Inflammatory macrophage (primary cell): ENCODE results near the gene EPSTI1.
A peak's percentile ranks its signal among the peaks of the same experiment; 100 is the strongest.

Experiments used
- DNase-seq, 2 donors: peaks; one replicate each; pipeline ENCODE4 v3.0.0-alpha.2; 2020 to 2022

The EPSTI1 gene

DNA sequence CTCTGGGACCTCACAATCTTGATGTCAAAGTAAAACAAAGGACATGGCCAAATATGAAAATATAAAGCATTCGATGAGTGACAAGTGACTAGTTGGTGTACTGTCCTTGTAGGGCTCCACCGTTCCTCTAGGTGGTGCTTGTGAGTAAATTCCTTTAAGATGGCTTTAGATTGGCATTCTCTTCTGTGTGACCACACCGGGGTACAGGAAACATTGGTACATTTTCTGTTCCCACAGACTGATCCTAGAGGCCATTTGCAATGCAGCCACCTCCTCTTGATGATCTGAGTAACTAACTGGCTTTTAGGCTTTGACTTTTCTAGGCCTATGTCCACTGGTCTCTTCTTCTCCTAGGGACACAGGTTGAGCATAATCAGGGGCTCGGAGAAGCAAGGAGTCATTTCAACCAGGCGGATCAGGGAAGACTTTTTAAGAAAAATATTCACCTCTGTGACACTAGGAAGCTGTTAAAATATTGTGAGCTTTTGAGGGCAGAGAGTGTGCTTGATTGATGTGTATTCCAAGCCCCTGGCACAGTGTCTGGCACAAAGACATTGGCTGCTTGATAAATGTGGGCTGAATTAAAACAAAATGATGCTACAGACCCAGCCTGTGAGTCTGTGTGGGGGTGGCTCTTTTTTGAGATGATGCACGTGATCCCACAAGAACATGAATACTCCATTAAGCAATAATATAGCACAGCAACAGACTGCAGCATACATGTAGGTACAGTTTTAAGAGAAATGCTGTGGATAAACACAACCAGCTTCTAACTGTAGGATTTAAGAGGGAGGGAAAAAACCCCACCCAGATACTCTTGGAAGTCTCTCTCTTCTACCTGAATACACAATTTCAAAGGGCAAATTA is 21.0 kb downstream of the EPSTI1 start:
- peak; percentile 63 to 66 for DNase-seq

DNA sequence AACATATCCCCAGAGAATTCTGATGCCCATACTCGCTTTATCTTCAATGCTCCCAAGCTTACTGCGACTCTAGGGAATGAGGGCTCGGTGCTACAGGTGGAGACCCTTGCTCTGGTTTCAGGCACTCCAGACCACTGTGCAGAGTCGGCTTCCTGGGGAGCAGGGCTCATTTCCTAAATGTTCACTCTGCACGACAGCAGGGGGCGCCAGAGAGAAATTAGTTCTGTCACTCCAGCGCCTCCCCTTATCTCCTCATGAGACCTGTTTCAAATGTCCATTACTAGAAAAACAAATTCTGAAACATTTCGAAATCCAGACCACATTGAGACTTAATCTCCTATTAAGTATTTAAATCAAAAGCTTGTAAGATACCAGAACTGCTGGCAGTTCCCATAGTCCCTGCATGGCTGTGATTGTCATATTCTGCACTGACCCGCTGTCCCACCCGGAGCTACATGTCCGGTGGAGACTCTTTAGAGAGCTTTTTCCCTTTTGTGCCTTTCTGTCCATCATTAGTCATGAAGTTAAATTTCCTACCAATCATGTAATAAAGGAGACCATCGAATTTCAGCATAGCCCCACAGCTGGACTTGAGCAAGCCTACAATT is 22.4 kb downstream of the EPSTI1 start:
- peak; percentile 73 to 74 for DNase-seq

DNA sequence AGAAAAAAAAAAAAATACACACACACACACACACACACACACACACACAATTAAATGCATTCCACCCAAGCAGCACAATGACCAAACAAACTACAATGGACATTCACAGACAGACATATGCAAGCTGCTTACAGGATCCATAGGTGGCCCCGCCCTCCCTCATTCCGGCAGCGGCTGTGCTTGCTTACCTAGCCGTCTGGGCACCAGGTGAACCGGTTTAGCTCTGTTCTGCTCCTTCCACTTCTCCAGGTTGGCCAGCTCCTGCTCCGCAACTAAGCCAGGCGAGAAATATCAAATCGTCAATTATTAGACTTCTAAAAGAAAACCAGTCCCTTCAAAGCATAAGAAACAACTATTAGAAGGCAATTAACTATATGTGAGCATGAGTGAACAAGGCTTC is 23.1 kb downstream of the EPSTI1 start:
- DNase-seq: no peak

DNA sequence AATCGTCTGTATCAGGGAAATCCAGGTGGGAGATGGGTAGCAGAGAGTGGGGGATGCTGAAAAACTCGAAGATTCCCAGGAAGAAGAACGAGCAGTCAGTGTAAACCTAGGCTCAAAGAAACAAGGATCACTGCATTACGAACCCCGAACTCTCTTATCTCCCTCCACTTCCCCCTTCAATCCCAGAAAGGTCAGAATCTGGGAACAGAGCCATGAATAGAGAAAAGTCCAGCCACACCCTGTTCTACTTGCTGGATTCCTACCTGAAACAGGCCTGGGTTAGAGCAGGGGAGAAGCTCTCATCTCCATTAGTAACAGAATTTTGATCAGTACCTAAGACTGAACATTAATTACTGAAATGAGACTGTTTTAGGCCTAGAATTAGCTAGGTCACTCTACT is 24.4 kb downstream of the EPSTI1 start:
- DNase-seq: no peak

DNA sequence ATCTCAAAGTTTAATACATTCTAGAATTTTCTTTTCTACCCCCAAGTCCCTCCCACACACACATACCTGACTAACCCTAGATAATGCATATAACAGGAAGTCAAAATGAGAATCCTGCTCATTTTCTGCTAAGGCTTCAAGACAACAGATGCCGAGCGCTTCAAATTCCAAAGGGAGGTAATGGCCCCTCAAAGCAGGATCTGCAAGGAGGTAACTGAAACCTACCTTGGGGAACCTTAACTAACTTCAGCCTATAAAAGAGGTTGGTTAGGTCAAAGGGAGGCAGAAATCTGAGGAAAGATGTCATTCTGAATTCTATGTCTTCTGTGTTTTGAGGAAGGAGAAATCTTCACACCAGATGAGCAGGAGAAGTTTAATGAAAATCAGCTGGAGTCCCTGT is 26.8 kb downstream of the EPSTI1 start:
- DNase-seq: no peak

DNA sequence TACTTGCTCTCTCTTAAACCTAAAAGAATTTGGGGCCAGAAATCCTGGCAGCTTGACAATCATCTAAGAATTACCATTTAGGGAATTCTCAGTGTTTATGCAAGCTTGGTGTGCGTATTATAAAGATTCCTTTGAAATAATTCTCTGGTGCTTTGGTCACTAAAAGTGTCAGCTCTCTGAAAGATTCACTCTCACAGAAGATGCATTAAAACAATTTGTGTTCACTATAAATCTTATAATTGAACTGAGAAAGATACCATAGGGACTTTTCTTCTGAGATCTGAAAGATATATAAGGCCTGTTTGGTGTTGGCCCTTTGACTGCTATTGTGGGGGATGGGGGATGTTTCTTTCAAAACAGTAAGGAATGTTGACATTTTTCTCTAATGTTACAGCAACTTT is 27.3 kb downstream of the EPSTI1 start:
- DNase-seq: no peak

DNA sequence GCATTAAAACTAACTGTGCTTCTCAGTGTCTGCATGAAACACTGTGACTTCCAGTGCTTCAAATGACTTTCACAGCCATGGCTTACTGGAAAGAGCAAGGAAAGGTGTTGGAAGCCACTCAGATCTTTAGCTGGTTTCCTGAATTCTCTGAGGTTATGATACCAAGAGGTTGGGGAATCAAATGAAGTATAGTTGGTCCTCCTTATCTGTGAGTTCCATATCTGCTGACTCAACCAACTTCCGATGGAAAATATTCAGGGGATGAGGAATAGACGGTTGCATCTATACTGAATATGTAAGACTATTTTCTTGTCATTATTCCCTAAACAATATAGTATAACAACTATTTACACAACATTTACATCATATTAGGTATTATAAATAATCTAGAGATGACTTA is 32.4 kb downstream of the EPSTI1 start:
- no peak for DNase-seq

DNA sequence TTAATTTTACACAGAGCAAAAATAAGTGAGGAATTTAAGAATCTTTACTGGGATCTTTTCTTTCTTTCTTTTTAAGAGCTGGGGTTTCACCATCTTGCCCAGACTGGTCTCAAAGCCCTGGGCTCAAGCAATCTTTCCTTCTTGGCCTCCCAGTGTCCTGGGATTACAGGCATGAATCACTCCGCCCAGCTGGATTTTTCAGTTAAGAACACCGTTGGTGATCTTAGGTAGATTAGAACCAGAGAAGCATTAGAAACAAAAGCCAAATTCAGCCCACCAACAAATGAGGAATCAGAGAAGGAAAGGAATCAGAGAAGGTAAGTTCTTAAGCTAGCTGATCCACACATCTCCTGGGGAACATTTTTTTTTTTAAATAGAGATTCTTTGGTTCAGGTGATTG is 34.2 kb downstream of the EPSTI1 start:
- DNase-seq: no peak

DNA sequence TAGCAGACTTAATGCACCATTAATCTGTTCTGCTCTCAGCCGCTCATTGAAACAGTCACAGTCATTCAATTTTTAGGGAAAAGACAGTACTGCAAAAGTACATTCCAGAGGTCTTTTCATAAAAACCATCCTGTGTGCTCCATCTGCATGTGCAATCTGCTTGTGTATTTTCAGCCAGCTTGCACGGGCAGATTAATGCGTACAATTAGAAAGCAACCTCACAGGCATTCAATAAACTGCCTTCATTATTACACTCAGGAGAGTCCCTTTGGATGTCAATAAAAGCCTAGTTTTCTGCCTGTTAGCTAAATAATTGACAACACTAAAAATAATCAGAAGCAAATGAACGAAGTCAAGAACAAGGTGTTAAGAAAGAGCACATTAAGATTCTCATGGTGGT is 41.9 kb downstream of the EPSTI1 start:
- no peak for DNase-seq

DNA sequence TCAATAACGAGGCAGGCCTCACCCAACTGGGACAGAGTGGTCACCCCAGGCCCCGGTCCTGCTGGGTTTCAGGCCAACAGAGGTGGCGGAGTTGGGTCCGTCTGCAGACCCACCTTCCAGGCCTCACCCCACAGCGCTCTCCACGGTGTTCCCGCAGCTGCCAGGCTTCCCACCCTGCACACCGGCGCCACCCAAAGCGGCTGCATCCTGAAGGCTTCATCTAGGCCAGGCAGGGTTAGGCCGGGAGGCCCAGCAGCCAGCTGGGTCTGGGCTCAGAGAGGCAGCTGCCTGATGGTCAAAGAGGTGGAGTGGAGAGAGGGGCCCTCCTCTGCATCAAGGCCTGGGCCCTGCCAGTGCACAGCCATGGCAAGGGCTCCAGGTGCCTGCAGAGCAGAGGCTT is 44.1 kb downstream of the EPSTI1 start:
- no peak for DNase-seq

DNA sequence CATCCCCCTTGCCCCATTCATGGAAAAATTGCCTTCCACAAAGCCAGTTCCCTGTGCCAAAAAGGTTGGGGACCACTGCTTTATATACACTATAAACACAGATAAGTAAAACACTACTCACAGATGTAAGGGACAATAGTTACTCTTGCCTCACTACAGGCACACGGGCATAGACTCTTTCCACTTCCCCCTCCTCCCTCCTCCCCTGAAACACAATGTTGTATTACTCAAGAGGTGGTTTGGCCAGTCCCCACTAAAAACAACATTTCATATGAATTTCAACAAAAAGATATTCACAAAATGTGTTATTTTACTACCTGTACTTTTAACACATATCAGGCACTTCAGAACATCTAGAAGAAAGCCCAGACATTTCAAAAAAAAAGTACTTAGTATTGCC is 45.1 kb downstream of the EPSTI1 start:
- peak; percentile 7 to 33 for DNase-seq

DNA sequence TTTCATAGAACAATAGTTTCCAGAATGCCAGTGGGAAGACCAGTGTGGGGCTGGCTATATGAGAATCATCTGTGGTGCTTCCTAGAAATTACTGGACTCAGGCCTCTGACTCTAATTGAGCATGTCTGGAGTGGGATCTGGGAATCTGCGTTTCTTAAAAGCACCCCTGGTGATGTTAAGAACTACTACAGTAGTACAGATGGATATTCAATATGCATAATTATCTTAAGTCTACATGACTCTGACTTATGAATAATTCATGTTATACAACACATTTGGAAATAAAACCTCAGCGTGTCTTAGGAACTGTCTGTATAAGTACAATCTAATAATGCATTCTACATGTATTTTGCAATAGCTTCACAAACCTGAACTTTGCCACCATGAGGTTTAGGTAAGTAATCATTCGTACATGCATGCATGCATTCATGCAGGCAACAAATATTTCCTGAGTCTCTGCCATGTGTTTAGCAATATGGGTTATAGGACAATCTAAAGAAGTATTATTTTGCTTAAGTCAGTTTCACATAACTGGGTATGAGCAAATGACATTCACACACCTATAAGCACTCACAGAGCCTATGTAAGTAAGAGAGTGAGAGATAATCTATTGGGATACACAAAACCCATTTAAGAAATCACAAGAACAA is 62.0 kb downstream of the EPSTI1 start:
- DNase-seq: no peak

DNA sequence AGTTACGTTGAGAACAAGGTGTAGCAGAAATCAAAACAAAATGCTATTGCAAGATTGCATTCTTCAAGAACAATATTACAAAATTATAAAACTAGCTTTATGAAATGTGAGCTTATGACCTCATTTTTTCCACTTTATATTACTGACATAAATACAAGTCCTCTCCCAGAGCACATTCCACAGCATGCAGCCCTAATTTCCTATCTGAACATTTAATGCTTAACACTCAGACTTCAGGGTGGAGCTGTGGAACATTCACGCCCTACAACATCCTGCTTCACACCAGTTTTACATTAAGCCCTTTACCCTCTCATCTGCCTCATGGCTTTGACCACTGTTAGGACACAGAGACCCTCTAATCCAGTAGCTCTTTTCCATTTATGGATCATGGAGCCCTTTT is 65.5 kb downstream of the EPSTI1 start:
- DNase-seq: no peak

DNA sequence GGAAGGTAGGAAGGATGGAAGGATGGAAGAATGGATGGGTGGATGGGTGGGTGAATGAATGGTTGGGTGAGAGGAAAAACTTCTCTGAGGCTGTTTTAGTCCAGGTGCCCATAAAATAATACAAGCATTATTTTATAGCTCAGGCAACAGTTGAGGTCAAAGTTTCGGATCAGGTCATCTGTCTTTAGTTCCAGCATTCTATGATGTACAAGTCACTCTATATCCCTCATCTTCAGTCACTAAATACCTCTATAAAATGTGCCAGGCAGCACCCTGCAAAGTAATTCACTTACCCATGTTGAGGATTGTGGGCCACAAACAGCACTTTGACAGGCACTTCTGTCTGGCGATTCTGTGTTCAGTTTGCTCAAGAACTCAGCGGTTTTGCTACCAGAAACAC is 66.0 kb downstream of the EPSTI1 start:
- DNase-seq: no peak

DNA sequence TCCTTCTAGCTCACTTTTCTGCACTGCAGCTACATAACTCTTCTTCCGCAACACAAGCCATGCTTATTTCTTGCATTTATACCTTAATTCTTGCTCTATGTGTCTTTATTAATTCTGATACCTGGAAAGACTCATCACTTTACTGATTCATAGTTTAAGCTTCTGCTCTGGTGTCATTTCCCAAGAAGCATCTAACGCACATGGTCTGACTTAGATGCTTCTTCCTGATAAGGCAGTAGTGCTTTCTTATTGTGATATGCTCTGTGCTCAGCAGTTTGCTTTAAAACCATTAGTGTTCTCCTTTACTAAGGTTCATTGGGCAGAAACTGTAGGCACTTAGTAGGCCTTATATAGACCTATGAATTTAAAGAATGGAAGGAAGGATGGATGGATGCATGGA is 66.4 kb downstream of the EPSTI1 start:
- no peak for DNase-seq

DNA sequence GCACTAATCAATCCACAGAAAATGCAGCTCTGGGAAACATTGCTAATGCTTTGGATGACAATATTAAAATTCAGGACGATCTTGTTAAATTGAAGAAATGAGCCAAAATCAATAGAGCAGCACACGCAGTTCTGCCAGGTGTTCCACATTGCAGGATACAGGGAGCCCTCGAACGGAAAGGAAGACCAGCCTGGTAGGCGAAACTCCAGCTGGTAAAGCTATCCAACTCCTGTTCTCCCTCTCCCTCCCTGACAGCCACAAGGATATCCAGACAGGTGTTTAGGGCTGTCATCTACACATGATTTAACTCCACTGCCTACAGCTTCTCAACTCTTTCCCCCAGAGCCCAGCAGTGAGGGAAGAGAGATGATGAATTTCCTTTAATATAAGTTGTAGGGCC is 67.7 kb downstream of the EPSTI1 start:
- DNase-seq: no peak

DNA sequence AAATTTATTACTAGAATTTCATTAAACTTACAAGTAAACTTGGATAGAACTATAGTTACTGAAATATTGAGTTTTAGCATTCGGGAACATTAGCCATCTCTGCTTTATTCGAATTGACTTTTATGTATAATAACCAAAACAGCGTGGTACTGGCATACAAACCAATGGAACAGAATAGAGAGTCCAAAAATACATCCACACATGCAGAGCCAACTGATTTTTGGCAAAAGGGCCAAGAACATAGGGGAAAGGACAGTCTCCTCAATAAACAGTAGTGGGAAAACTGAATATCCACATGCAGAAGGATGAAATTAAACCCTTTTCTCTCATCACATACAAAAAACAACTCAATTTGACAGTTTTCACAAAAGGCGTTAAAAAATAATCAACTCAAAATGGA is 84.3 kb downstream of the EPSTI1 start:
- no peak for DNase-seq

DNA sequence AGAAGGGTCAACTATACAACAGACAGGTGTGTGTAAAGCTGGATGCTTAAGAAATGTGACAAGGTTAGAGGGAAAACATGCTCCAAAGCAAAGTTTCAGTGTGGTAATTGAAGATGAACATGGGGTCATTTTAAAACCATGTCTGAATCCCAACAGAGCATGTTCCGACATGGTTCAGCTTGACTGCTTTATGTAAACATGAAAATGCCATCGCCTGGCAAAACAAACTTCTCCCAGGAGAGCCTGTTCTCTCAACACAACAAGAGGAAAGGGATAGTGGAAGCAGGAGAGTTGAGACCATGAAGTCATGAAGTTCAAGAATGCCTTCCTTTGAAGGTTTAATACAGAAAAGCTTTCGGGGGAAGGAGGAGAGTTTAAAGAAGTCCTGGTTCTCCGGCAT is 85.8 kb downstream of the EPSTI1 start:
- no peak for DNase-seq

DNA sequence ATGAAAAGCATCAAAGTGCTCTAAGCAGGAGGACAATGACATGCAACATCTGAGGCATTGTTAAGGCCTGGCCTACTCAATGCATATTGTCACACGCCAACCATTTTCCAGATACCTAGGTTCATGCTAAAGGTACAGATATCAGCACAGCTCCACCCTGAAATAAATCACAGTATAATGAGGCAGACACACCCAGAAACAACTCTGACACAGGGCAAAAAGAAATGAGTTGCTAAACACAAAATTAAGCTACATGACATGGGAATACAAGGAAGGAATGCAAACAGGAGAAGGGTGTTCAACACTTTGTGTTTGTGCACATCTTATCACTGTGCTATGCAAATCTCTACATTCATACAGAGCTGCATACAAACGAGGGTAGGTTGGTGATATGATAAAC is 86.5 kb downstream of the EPSTI1 start:
- no peak for DNase-seq

DNA sequence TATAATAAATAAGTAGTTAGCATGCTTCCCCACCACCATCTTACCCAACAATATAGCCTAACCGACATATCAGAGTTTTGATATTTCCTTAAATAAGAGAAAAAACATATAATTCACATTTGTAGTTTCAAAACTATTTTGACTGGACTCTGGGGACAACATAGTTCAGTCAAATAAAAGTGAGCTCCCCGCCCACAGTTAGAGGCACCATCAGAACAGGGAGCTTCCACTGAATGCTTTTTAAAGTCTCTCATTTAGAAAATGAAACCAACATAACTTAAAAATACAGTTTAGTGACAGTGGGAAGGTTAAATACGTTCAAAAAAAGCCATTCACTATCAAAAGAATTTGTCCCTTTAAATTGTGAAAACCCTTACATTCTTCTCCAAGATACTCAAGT is 92.8 kb downstream of the EPSTI1 start:
- DNase-seq: no peak

DNA sequence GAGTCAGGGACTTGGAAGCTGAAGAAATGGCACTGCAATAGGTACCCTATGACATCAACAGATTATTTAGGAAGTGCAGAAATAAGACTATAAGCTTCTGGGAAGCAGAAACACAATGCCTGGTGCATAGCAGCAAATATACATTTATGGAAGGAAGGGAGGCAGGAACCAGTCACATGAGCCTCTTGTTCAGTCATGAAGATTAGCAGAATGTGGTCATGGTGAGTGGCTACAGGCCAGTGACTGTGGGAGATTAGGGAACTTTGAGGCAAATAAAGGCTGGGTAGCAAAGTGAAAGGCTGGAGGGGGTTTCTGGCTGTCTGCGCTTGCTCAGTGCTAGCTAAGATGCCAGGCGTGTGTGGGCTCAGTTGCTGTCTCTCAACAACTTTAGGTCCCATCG is 96.3 kb downstream of the EPSTI1 start:
- peak; percentile 52 to 65 for DNase-seq

DNA sequence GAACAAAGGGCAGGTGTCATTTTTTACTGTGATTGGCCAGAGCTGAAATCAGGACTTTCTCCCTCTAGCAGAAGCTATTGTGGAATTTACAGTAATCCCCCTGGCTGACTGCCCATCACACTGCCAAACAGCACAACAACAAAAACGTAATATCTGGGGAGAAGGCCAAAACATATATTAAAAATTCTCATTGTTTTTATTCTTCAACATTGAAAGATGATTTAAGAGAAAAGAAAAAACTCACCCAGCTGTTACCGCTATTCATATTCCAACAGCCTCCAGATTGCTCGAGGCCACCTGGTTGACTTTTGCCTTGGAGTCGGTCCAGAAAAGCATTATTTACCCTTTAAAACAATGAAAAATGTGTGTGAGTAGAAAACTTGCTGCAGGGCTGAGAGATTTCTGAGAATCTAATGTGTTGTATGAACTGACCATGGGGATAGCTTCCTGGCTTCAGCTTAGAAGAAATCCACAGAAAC is 97.2 kb downstream of the EPSTI1 start:
- no peak for DNase-seq

DNA sequence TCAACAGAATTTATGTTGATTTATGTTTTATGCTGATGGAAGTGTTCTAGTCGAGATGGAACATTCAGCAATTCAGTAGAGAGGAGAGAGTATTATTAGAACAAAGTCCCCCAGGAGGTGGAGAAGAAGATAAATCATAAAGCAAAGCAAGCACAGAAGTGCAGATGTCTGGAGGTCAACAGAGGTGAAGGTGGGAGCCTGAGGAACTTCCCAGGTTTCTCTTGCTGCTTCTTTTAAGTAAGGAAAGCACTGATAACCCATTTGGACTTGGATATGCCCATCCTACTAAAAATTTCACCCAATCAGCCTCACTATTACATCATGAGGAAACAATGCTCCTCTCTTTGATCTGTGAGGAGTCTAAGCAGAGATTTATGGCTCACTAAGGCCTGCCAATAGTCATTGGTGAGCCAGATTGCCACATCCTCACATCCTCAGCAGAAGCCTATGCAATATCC is 98.8 kb downstream of the EPSTI1 start:
- DNase-seq: no peak

DNA sequence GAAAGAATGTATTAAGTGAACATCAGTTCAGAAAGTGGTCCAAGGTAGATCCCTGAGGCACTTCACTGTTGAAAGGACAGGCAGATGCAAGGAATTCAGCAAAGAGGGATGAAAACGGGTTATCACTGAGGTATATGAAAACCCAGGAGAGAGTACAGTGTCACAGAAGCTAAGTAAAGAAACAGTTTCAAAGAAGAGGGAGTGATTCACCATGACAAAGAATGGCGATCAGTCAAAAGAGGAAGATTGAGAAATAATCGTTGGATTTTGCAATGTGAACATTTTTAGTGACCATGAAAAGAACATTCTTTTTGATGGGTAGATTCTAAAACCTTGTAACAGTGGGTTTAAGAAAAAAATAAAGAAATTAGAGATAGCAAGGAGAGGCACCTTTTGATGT is 99.3 kb downstream of the EPSTI1 start:
- peak; percentile 36 to 65 for DNase-seq
